ENCODE results near the gene GOLT1A.

DNA sequence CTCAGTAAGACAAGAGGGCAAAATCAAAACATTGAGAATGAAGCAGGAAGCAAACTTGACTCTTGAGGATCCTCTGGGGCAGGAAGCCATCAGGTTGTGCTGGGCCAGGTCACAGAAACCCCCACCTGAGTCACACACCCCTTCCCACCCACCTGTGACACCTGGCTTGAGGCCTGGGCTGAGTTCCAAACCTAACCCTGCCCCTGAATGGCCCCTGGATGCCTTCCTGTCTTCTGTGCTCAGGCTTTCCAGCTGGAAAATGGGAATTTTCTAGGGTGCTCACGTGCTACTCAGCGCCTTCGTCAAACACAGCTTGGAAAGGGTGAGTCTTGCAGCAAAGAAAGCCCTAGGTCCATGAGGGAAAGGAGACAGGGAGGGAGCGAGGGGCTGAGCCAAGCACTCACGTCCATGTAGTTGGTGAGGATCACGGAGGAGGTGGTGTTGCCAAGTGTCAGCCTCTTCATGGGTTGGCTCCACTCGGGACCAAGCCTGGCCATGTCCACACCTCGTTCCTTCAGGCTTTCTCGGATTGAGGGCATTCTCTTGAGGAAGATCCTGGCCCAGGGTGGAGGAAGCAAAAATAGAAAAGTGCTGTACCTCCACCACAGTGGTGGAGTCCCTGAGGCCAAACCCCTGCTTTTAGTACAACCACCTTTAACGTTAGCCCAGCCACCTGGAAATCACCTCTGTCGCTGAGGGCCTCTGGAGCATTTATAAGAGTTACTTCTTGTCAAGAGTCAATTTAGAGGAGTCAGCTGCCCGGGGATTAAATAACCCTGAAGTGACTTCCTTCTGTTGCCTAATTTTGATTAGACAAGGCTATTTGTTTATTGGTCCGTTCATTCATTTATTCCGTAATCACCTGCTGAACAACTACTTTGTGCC lies 51.9 kb downstream of the GOLT1A start:
- TF ChIP-seq POLR2A (IDR thresholded peaks at IDR 0.05; ENCODE audit: low read length) (no peak), GATA1 (IDR thresholded peaks at IDR 0.05; ENCODE audit: low read depth, low read length) (no peak)
